MM.1S (cell line): Measurements from ENCODE around the gene ASMTL.

Experiments used
- CTCF ChIP-seq: fragments of 300-600 bp; sonication (generic); IDR thresholded peaks from 2 replicates; pipeline ENCODE4 v1.5.1; 2016; ENCODE audit warnings: antibody characterized with exemption, low read length, mixed read lengths
- EZH2phosphoT487 ChIP-seq: fragments of 300-600 bp; sonication (generic); IDR thresholded peaks from 2 replicates; pipeline ENCODE4 v1.6.1; 2018; ENCODE audit warnings: antibody characterized with exemption, low read length

GRCh38 chrX:1384658-1385252 is 68.0 kb downstream of the ASMTL start:
- TF ChIP-seq CTCF (no peak), EZH2phosphoT487 (no peak)
